Hepatocyte (in vitro differentiated cells): ENCODE measurements around the gene NUCB1.

Source experiments
- EZH2 ChIP-seq: fragments of 200-600 bp; sonication (generic); IDR thresholded peaks from 2 replicates; pipeline ENCODE4 v1.6.1; 2016; ENCODE audit warnings: antibody characterized with exemption, mild to moderate bottlenecking, borderline replicate concordance
- TF ChIP-seq, protein P1 (sequence below): fragments of 200-600 bp; sonication (generic); IDR thresholded peaks from 2 replicates; pipeline ENCODE4 v1.5.1; 2016; ENCODE audit warnings: antibody characterized with exemption, mild to moderate bottlenecking; ENCODE audit not compliant: poor library complexity

DNA sequence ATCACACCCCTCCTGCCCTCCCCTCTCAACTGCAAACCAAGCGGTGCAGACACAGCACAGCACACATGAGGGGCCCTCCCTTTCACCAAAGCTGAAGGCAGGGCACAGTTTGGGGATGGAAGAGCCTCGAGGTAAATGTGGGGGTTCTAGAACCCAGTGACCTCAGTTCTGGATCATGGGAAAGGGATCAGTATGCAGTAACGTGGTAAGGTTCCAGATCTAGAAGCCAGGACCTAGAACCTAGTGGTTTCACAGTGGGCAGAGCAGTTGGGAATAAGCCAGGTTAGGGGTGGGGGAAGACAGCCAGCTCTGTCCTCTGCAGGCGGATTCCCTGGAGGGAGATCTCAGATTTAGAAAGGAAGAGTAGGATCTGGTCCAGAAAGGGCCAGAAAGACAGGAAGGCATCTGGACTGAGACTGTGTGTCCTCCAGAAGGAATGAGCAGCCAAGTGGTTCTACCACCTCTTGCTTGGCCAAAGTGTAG, 68.1 kb downstream of the NUCB1 start:
- TF ChIP-seq, protein P1, sequence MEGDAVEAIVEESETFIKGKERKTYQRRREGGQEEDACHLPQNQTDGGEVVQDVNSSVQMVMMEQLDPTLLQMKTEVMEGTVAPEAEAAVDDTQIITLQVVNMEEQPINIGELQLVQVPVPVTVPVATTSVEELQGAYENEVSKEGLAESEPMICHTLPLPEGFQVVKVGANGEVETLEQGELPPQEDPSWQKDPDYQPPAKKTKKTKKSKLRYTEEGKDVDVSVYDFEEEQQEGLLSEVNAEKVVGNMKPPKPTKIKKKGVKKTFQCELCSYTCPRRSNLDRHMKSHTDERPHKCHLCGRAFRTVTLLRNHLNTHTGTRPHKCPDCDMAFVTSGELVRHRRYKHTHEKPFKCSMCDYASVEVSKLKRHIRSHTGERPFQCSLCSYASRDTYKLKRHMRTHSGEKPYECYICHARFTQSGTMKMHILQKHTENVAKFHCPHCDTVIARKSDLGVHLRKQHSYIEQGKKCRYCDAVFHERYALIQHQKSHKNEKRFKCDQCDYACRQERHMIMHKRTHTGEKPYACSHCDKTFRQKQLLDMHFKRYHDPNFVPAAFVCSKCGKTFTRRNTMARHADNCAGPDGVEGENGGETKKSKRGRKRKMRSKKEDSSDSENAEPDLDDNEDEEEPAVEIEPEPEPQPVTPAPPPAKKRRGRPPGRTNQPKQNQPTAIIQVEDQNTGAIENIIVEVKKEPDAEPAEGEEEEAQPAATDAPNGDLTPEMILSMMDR = no peak
- TF ChIP-seq EZH2 = no peak
